Spleen (tissue), 7 donors: ENCODE data around the gene RPTOR.

Experiments used
- POLR2A ChIP-seq, 3 donors: fragments of 450-650 bp; IDR thresholded peaks; one replicate each; pipeline ENCODE4 v1.5.1; 2017; ENCODE audit warnings: antibody characterized with exemption in 3 of 3, mild to moderate bottlenecking in 1 of 3
- TF ChIP-seq, protein P1 (sequence below), 11 experiments: fragments of 200-600 bp in 7 of 11; fragments of 450-650 bp in 4 of 11; sonication (generic) in 4 of 11; IDR thresholded peaks in 8 of 11; conservative IDR thresholded peaks in 3 of 11; 1 replicate in 7 of 11; 2 replicates in 4 of 11; pipeline versions ENCODE4 v1.4.0 to v1.8.0; 2016 to 2021; ENCODE audit warnings: antibody characterized with exemption in 11 of 11, inconsistent platforms in 4 of 11, mild to moderate bottlenecking in 1 of 11
- donor health status: DM: no; HTN: no; CAD: no; lungs with moderate emphysema.
- donor health status: DM: no; HTN: no; CAD: no.
- donor health status: DM: no; HTN: no; CAD: no.

DNA sequence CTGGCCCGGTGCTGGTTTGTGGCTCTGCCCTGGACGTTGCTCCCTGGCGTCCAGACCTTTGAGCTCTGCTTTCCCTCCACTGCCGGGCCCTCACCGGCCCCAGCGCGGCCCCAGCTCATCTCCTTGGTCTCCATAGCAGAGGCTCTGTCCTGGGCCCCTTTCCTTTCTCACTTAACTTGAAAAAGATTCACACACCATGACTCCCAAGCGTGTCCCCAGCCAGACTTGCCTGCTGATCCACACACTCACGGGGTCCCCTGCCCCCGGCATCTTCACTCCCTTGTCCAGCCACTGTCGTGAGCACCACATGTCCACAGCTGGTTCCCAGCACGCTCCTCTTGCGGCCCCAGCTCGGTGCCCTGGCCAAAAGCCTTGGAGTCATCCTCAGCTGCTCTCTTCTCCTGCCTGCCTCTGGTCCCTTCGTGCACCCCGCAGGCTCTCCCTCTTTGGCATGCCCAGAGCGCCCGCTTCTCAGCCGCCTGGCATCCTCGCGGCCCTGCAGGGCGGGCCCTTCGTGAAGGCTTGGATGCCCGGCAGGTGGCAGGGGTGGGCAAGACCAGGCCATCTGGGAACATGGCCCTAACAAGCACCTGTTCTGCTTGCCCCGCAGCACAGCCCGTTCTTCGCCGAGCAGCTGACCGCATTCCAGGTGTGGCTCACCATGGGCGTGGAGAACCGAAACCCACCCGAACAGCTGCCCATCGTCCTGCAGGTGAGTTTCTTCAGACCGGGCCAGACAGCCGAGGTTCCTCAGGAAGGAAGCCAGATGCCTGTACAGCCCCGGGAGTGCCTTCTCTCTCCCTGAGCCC lies 301.4 kb downstream of the RPTOR start:
- TF ChIP-seq, protein P1, sequence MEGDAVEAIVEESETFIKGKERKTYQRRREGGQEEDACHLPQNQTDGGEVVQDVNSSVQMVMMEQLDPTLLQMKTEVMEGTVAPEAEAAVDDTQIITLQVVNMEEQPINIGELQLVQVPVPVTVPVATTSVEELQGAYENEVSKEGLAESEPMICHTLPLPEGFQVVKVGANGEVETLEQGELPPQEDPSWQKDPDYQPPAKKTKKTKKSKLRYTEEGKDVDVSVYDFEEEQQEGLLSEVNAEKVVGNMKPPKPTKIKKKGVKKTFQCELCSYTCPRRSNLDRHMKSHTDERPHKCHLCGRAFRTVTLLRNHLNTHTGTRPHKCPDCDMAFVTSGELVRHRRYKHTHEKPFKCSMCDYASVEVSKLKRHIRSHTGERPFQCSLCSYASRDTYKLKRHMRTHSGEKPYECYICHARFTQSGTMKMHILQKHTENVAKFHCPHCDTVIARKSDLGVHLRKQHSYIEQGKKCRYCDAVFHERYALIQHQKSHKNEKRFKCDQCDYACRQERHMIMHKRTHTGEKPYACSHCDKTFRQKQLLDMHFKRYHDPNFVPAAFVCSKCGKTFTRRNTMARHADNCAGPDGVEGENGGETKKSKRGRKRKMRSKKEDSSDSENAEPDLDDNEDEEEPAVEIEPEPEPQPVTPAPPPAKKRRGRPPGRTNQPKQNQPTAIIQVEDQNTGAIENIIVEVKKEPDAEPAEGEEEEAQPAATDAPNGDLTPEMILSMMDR (IDR thresholded peaks at IDR 0.05 in 8 of 11, conservative IDR thresholded peaks at IDR 0.05 in 3 of 11) = peak in 1 of 11 experiments; percentile 7
- no peak for TF ChIP-seq POLR2A (IDR thresholded peaks at IDR 0.05)
